A549 (cell line): ENCODE data around the gene CFAP157. TPM values are rescaled to one million over a fixed set of nuclear protein-coding genes. Genes with fewer than 3 reads are reported as not detected.

Experiments used
- ATAC-seq, 2 experiments: fragments of 200-7000 bp in 1 of 2; fragments of >200 bp in 1 of 2; cut with Nextera tagmentation in 1 of 2; cut with Tn5 transposase in 1 of 2; 3 replicates each; pipeline versions ENCODE4 v1.8.0 to v1.9.1; 2018 to 2020; ENCODE audit warnings: mild to moderate bottlenecking in 1 of 2, moderate library complexity in 1 of 2
- CTCF ChIA-PET: fragments of 300-600 bp; sonication (Branson Sonifier 250); formaldehyde crosslinking; extraction: SDS; loops from one replicate; lab custom pipeline; 2021; ENCODE audit warnings: antibody characterized with exemption, inconsistent platforms; lab: Yijun Ruan, JAX
- POLR2A ChIA-PET: fragments of 350-600 bp; formaldehyde crosslinking; extraction: SDS; loops from one replicate; lab custom pipeline; 2021; ENCODE audit warnings: antibody characterized with exemption, inconsistent platforms; lab: Yijun Ruan, JAX
- DNase-seq, 2 experiments: peaks; one replicate each; pipeline versions ENCODE4 v3.0.0 to v3.0.0-alpha.2; 2011 to 2016; ENCODE audit warnings: low read depth in 1 of 2, low spot score in 1 of 2
- FAIRE-seq: peaks from 2 replicates; lab custom pipeline; 2011; peaks lifted over from hg19 to GRCh38; lab: Jason Lieb, UNC
- H3K27ac ChIP-seq, 2 experiments: fragments of >200 bp; sonication (Bioruptor Twin); formaldehyde crosslinking; 3 replicates each; pipeline ENCODE4 v1.5.1; 2016 to 2017
- H3K4me1 ChIP-seq: fragments of >200 bp; sonication (Bioruptor Twin); formaldehyde crosslinking; 3 replicates; pipeline ENCODE4 v1.6.1; 2016
- H3K4me2 ChIP-seq: fragments of >200 bp; sonication (Bioruptor Twin); formaldehyde crosslinking; 3 replicates; pipeline ENCODE4 v1.6.1; 2016
- H3K4me3 ChIP-seq: fragments of >200 bp; sonication (Bioruptor Twin); formaldehyde crosslinking; 3 replicates; pipeline ENCODE4 v1.5.1; 2016
- H3K9me3 ChIP-seq: fragments of >200 bp; sonication (Bioruptor Twin); formaldehyde crosslinking; 3 replicates; pipeline ENCODE4 v1.6.1; 2016
- CEBPB ChIP-seq, 2 experiments: fragments of >200 bp in 1 of 2; sonication (Bioruptor Twin) in 1 of 2; formaldehyde crosslinking in 1 of 2; IDR thresholded peaks; 2 replicates each; pipeline ENCODE4 v1.6.1; 2012 to 2016
- CHD2 ChIP-seq: fragments of 150-350 bp; IDR thresholded peaks from 2 replicates; pipeline ENCODE4 v1.6.1; 2014; ENCODE audit warnings: low read length; ENCODE audit not compliant: partially characterized antibody
- CHD4 ChIP-seq: fragments of 200-600 bp; sonication (generic); IDR thresholded peaks from 2 replicates; pipeline ENCODE4 v1.6.1; 2016; ENCODE audit warnings: antibody characterized with exemption, mild to moderate bottlenecking, borderline replicate concordance
- JUN ChIP-seq, 2 experiments: fragments of >200 bp; sonication (Bioruptor Twin); formaldehyde crosslinking; IDR thresholded peaks; 2 replicates in 1 of 2; 3 replicates in 1 of 2; pipeline ENCODE4 v1.6.1; 2016 to 2017
- MAZ ChIP-seq: fragments of 150-350 bp; IDR thresholded peaks from 2 replicates; pipeline ENCODE4 v1.6.1; 2014; ENCODE audit warnings: antibody characterized with exemption, low read depth, low read length, borderline replicate concordance
- MYC ChIP-seq: IDR thresholded peaks from 2 replicates; pipeline ENCODE4 v1.6.1; 2012; ENCODE audit warnings: mild to moderate bottlenecking, inconsistent platforms, low read length, improper control_type of control experiment, borderline replicate concordance
- NFE2L2 ChIP-seq: fragments of 150-350 bp; conservative IDR thresholded peaks from 2 replicates; pipeline ENCODE4 v1.6.1; 2014; ENCODE audit warnings: low read length
- NPAS2 ChIP-seq: fragments of 250-450 bp; sonication (Bioruptor Pico); IDR thresholded peaks from 2 replicates; pipeline ENCODE4 v1.8.0; 2022; ENCODE audit warnings: mild to moderate bottlenecking, moderate library complexity, borderline replicate concordance
- POLR2A ChIP-seq: IDR thresholded peaks from 2 replicates; pipeline ENCODE4 v1.6.1; 2012; ENCODE audit warnings: mild to moderate bottlenecking, low read length
- RAD21 ChIP-seq, 2 experiments: fragments of >200 bp in 1 of 2; sonication (Bioruptor Twin) in 1 of 2; formaldehyde crosslinking in 1 of 2; IDR thresholded peaks in 1 of 2; conservative IDR thresholded peaks in 1 of 2; 2 replicates in 1 of 2; 3 replicates in 1 of 2; pipeline ENCODE4 v1.6.1; 2012 to 2018; ENCODE audit warnings: inconsistent platforms in 1 of 2
- RARB ChIP-seq: fragments of 250-450 bp; sonication (Bioruptor Pico); IDR thresholded peaks from 2 replicates; pipeline ENCODE4 v1.8.0; 2021; ENCODE audit warnings: mild to moderate bottlenecking, moderate library complexity
- RFX5 ChIP-seq: fragments of 450-650 bp; IDR thresholded peaks from 2 replicates; pipeline ENCODE4 v1.7.1; 2014; ENCODE audit warnings: antibody characterized with exemption, mild to moderate bottlenecking, moderate library complexity
- SMC3 ChIP-seq: fragments of >200 bp; sonication (Bioruptor Twin); formaldehyde crosslinking; IDR thresholded peaks from 3 replicates; pipeline ENCODE4 v1.6.1; 2018; ENCODE audit warnings: inconsistent platforms
- SREBF2 ChIP-seq: fragments of 450-650 bp; IDR thresholded peaks from 2 replicates; pipeline ENCODE4 v1.6.1; 2014; ENCODE audit warnings: mild to moderate bottlenecking, moderate library complexity
- TP53 ChIP-seq: fragments of 250-450 bp; sonication (Bioruptor Pico); IDR thresholded peaks from 2 replicates; pipeline ENCODE4 v1.5.0; 2021; ENCODE audit warnings: mild to moderate bottlenecking, moderate library complexity
- ZC3H11A ChIP-seq: fragments of 450-650 bp; IDR thresholded peaks from 2 replicates; pipeline ENCODE4 v1.6.1; 2014; ENCODE audit warnings: antibody characterized with exemption, mild to moderate bottlenecking
- ZSCAN20 ChIP-seq: fragments of 250-450 bp; sonication (Bioruptor Pico); IDR thresholded peaks from 2 replicates; pipeline ENCODE4 v1.8.0; 2022; ENCODE audit warnings: mild to moderate bottlenecking, moderate library complexity
- WGBS: methylation state at CpG from one replicate; pipeline ENCODE4 v1.1.6; 2017; ENCODE audit errors: missing lambda C conversion rate; 5-methylcytosine and 5-hydroxymethylcytosine counted together
- polyA plus RNA-seq, 4 experiments: library from polyadenylated mRNA; depleted of rRNA in 3 of 4; stranded (reverse); fragments of >200 nt; fragmentation: RNase III in 1 of 4; extraction: RNeasy Plus Mini Kit Qiagen cat#74134 plus additional on column Dnase treatment in 1 of 4; gene quantifications; 2 replicates in 3 of 4; 3 replicates in 1 of 4; pipeline ENCODE4 v1.2.3, GENCODE V29; 2011 to 2017
- TF ChIP-seq, protein P1 (sequence below): fragments of 250-450 bp; sonication (Bioruptor Pico); IDR thresholded peaks from 2 replicates; pipeline ENCODE4 v1.5.0; 2021; ENCODE audit warnings: mild to moderate bottlenecking, moderate library complexity, borderline replicate concordance
- TF ChIP-seq, protein P2 (sequence below): IDR thresholded peaks from 2 replicates; pipeline ENCODE4 v1.6.1; 2012
- TF ChIP-seq, protein P3 (sequence below): fragments of >200 bp; sonication (Bioruptor Twin); formaldehyde crosslinking; IDR thresholded peaks from 3 replicates; pipeline ENCODE4 v1.6.1; 2016
- TF ChIP-seq, protein P4 (sequence below): fragments of >200 bp; sonication (Bioruptor Twin); formaldehyde crosslinking; IDR thresholded peaks from 2 replicates; pipeline ENCODE4 v1.6.1; 2016
- TF ChIP-seq, protein P5 (sequence below): fragments of 150-350 bp; IDR thresholded peaks from 2 replicates; pipeline ENCODE4 v1.6.1; 2014; ENCODE audit warnings: low read depth, mild to moderate bottlenecking, low read length
- TF ChIP-seq, protein P6 (sequence below): IDR thresholded peaks from 2 replicates; pipeline ENCODE4 v1.6.1; 2012
- TF ChIP-seq, protein P7 (sequence below): fragments of >200 bp; sonication (Bioruptor Twin); formaldehyde crosslinking; IDR thresholded peaks from 3 replicates; pipeline ENCODE4 v1.5.1; 2016
- TF ChIP-seq, protein P8 (sequence below): IDR thresholded peaks from 2 replicates; pipeline ENCODE4 v1.6.1; 2012; ENCODE audit warnings: low read depth, borderline replicate concordance

Gene CFAP157
- polyA plus RNA-seq, 2 of the 4 experiments (the other 2 are of a cell fraction), result 0.04 TPM

DNA sequence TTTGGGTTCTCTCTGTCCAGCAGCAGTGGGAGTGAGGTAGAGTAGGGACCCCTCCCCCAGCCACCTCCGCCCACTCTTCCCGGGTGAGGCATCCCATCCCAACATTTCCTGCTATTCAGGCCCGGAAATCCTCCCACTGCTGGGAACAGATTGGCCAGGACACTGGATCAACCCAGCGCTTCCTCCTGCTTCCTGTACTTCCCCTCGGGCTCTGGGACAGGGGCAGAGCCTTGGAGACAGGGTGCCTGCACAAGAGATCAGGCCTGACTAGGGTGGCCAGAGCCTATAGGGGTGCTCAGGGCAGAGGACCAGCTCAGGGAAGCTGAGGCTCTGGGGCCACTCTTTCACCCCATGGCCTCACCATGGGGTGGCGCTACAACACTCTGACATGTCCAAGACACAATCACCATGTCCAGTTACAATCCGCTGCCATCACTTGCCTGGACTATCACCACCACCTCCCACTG lies 57.2 kb downstream of the CFAP157 start:
- no peak overlapping the region for H3K4me3 ChIP-seq
- no peaks in the 10 kb centered on the region for H3K9me3 ChIP-seq
- ATAC-seq (peak; percentile 40 to 78; a peak in 4 of 6 replicates), FAIRE-seq (no peak), DNase-seq (peak in 1 of 2 experiments; percentile 58)
- TF ChIP-seq RARB (CRISPR knock-in tag) (no peak), NFE2L2 (no peak), CEBPB (IDR thresholded peaks at IDR 0.05) (no peak), ZSCAN20 (no peak), RFX5 (no peak), RAD21 (conservative IDR thresholded peaks at IDR 0.05 in 1 of 2, IDR thresholded peaks at IDR 0.05 in 1 of 2) (peak in 1 of 2 experiments; percentile 24; a peak in 1 of 5 replicates), SMC3 (no peak)
- TF ChIP-seq, protein P1, sequence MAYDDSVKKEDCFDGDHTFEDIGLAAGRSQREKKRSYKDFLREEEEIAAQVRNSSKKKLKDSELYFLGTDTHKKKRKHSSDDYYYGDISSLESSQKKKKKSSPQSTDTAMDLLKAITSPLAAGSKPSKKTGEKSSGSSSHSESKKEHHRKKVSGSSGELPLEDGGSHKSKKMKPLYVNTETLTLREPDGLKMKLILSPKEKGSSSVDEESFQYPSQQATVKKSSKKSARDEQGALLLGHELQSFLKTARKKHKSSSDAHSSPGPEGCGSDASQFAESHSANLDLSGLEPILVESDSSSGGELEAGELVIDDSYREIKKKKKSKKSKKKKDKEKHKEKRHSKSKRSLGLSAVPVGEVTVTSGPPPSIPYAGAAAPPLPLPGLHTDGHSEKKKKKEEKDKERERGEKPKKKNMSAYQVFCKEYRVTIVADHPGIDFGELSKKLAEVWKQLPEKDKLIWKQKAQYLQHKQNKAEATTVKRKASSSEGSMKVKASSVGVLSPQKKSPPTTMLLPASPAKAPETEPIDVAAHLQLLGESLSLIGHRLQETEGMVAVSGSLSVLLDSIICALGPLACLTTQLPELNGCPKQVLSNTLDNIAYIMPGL (CRISPR knock-in tag), result no peak
- TF ChIP-seq, protein P2, sequence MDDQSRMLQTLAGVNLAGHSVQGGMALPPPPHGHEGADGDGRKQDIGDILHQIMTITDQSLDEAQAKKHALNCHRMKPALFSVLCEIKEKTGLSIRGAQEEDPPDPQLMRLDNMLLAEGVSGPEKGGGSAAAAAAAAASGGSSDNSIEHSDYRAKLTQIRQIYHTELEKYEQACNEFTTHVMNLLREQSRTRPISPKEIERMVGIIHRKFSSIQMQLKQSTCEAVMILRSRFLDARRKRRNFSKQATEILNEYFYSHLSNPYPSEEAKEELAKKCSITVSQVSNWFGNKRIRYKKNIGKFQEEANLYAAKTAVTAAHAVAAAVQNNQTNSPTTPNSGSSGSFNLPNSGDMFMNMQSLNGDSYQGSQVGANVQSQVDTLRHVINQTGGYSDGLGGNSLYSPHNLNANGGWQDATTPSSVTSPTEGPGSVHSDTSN, result no peak
- H3K4me2 ChIP-seq, result no peak overlapping the region
- H3K4me1 ChIP-seq, result no peaks in the 10 kb centered on the region
- CTCF ChIA-PET, result interaction anchor here (0.8 to 15.5 kb wide), 8 partner anchors 9 to 126 kb away, joined by 3 to 157 read pairs (median 8); partner anchors contain the start of genes CDK9, SH2D3C and TOR2A
- POLR2A ChIA-PET, result no interaction called here
- no peak overlapping the region for H3K27ac ChIP-seq
- WGBS, result 60% methylated on average over 7 of the region's 7 CpGs

DNA sequence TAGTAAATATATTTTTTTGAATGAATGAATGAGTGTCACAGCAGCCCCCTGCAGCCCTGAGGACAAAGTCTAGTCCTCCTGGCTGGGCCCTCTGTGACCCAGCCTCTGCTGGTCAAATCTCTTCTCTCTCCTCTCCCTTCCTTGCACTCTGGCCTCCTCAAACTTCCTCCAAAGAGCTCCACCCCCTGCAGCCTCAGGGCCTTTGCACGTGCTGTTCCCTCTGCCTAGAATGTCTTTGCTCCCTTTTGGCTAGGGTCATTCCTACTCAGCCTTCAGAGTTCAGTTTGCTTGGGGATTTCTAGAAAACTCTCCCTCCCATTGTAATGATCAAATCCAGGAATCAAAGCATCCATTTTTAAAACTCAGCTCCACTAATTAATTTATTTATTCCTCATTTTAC lies 58.6 kb downstream of the CFAP157 start:
- WGBS, result 22% methylated on average over 1 of the region's 1 CpG
- POLR2A ChIA-PET, result interaction anchor here (0.6 to 1.5 kb wide), 2 partner anchors 50 to 158 kb away, joined by 3 read pairs; partner anchors contain the start of genes PTRH1 and TTC16

More for the DNA sequence above, 58.6 kb downstream of the CFAP157 start:
- no peak overlapping the region for H3K27ac ChIP-seq
- ATAC-seq, result no peak
- no peak overlapping the region for H3K4me2 ChIP-seq
- no peak for FAIRE-seq
- CTCF ChIA-PET, result interaction anchor here (1.3 to 15.5 kb wide), 6 partner anchors 11 to 175 kb away, joined by 3 to 157 read pairs (median 12); partner anchors contain the start of genes CDK9, SH2D3C and TOR2A
- H3K4me3 ChIP-seq, result no peak overlapping the region
- no peak for DNase-seq
- H3K4me1 ChIP-seq, result no peaks in the 10 kb centered on the region
- H3K9me3 ChIP-seq, result no peaks in the 10 kb centered on the region
- TF ChIP-seq TP53 (CRISPR knock-in tag), result no peak
- no peak for TF ChIP-seq MAZ
- no peak for TF ChIP-seq SREBF2
- TF ChIP-seq, protein P3, sequence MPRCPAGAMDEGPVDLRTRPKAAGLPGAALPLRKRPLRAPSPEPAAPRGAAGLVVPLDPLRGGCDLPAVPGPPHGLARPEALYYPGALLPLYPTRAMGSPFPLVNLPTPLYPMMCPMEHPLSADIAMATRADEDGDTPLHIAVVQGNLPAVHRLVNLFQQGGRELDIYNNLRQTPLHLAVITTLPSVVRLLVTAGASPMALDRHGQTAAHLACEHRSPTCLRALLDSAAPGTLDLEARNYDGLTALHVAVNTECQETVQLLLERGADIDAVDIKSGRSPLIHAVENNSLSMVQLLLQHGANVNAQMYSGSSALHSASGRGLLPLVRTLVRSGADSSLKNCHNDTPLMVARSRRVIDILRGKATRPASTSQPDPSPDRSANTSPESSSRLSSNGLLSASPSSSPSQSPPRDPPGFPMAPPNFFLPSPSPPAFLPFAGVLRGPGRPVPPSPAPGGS, result no peak
- TF ChIP-seq, protein P4, sequence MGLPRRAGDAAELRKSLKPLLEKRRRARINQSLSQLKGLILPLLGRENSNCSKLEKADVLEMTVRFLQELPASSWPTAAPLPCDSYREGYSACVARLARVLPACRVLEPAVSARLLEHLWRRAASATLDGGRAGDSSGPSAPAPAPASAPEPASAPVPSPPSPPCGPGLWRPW, result no peak
- no peak for TF ChIP-seq POLR2A
- TF ChIP-seq, protein P2, result no peak
- no peak for TF ChIP-seq NPAS2 (CRISPR knock-in tag)
- TF ChIP-seq, protein P5, sequence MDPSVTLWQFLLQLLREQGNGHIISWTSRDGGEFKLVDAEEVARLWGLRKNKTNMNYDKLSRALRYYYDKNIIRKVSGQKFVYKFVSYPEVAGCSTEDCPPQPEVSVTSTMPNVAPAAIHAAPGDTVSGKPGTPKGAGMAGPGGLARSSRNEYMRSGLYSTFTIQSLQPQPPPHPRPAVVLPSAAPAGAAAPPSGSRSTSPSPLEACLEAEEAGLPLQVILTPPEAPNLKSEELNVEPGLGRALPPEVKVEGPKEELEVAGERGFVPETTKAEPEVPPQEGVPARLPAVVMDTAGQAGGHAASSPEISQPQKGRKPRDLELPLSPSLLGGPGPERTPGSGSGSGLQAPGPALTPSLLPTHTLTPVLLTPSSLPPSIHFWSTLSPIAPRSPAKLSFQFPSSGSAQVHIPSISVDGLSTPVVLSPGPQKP, result no peak
- TF ChIP-seq ZSCAN20, result no peak
- no peak for TF ChIP-seq ZC3H11A
- TF ChIP-seq CHD4, result no peak
- no peak for TF ChIP-seq CHD2
- TF ChIP-seq RFX5, result no peak
- TF ChIP-seq, protein P6, sequence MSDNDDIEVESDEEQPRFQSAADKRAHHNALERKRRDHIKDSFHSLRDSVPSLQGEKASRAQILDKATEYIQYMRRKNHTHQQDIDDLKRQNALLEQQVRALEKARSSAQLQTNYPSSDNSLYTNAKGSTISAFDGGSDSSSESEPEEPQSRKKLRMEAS, result no peak
- TF ChIP-seq, protein P7, sequence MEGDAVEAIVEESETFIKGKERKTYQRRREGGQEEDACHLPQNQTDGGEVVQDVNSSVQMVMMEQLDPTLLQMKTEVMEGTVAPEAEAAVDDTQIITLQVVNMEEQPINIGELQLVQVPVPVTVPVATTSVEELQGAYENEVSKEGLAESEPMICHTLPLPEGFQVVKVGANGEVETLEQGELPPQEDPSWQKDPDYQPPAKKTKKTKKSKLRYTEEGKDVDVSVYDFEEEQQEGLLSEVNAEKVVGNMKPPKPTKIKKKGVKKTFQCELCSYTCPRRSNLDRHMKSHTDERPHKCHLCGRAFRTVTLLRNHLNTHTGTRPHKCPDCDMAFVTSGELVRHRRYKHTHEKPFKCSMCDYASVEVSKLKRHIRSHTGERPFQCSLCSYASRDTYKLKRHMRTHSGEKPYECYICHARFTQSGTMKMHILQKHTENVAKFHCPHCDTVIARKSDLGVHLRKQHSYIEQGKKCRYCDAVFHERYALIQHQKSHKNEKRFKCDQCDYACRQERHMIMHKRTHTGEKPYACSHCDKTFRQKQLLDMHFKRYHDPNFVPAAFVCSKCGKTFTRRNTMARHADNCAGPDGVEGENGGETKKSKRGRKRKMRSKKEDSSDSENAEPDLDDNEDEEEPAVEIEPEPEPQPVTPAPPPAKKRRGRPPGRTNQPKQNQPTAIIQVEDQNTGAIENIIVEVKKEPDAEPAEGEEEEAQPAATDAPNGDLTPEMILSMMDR, result no peak
- TF ChIP-seq, protein P8, sequence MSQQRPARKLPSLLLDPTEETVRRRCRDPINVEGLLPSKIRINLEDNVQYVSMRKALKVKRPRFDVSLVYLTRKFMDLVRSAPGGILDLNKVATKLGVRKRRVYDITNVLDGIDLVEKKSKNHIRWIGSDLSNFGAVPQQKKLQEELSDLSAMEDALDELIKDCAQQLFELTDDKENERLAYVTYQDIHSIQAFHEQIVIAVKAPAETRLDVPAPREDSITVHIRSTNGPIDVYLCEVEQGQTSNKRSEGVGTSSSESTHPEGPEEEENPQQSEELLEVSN, result no peak
- no peak for TF ChIP-seq JUN (IDR thresholded peaks at IDR 0.05)
- no peak for TF ChIP-seq MYC
